GM19099 (cell line): ENCODE results near the gene TUBB3.

ENCODE experiments used
- POLR2A ChIP-seq: IDR thresholded peaks from 3 replicates; pipeline ENCODE4 v1.6.1; 2011; ENCODE audit warnings: low read depth; ENCODE audit not compliant: insufficient read length; ENCODE audit errors: extremely low read depth

The TUBB3 gene

GRCh38 chr16:89944773-89945172 lies 21.6 kb downstream of the TUBB3 start:
- TF ChIP-seq POLR2A, result no peak

- TF ChIP-seq POLR2A, result no peak
These were observed 22.5 kb downstream of the TUBB3 start for GRCh38 chr16:89945654-89946053.

- no peak for TF ChIP-seq POLR2A
These were observed 23.4 kb downstream of the TUBB3 start for GRCh38 chr16:89946515-89946914.

GRCh38 chr16:89949121-89949742 lies 26.1 kb downstream of the TUBB3 start:
- TF ChIP-seq POLR2A, result no peak

GRCh38 chr16:89949756-89950155 lies 26.6 kb downstream of the TUBB3 start:
- no peak for TF ChIP-seq POLR2A

GRCh38 chr16:89951509-89951908 lies 28.4 kb downstream of the TUBB3 start:
- TF ChIP-seq POLR2A, result no peak

- TF ChIP-seq POLR2A, result no peak
These were observed 28.9 kb downstream of the TUBB3 start for GRCh38 chr16:89952049-89952448.

GRCh38 chr16:89952551-89952950 lies 29.4 kb downstream of the TUBB3 start:
- TF ChIP-seq POLR2A, result no peak

GRCh38 chr16:89953671-89954406 lies 30.7 kb downstream of the TUBB3 start:
- no peak for TF ChIP-seq POLR2A

GRCh38 chr16:89954462-89954861 lies 31.3 kb downstream of the TUBB3 start:
- no peak for TF ChIP-seq POLR2A

- no peak for TF ChIP-seq POLR2A
These were observed 32.0 kb downstream of the TUBB3 start for GRCh38 chr16:89955001-89955685.

GRCh38 chr16:89956505-89957215 lies 33.5 kb downstream of the TUBB3 start:
- TF ChIP-seq POLR2A, result no peak

- no peak for TF ChIP-seq POLR2A
These were observed 34.2 kb downstream of the TUBB3 start for GRCh38 chr16:89957216-89957785.

GRCh38 chr16:89958068-89958467 lies 34.9 kb downstream of the TUBB3 start:
- no peak for TF ChIP-seq POLR2A

- no peak for TF ChIP-seq POLR2A
These were observed 35.5 kb downstream of the TUBB3 start for GRCh38 chr16:89958596-89958995.
